ENCODE data around the gene MMRN2.
A peak's percentile ranks its signal among the peaks of the same experiment; 100 is the strongest.

- TF ChIP-seq CTCF (IDR thresholded peaks at IDR 0.05) = no peak
- peak in 1 of 4 donors; percentile 22 for TF ChIP-seq EP300 (IDR thresholded peaks at IDR 0.05)
- peak in 1 of 4 donors; percentile 20 for TF ChIP-seq POLR2AphosphoS5 (IDR thresholded peaks at IDR 0.05)
- no peak for TF ChIP-seq POLR2A (IDR thresholded peaks at IDR 0.05)
Measured at GRCh38 chr10:86979977-86980448, 22.6 kb upstream of the MMRN2 start.

Measured in sigmoid colon (tissue), 4 donors.